HG02938 (cell line): ENCODE results near the gene SLC13A4.
"Not testable (repeated sequence)": the region's sequence is repeated elsewhere in the genome, so short reads cannot be mapped to it uniquely, and the experiment has no call there.

Source experiments
- ATAC-seq: cut with Tn5 transposase; IDR thresholded peaks from one replicate; pipeline ENCODE4 v1.9.1; 2021; ENCODE audit warnings: mild to moderate bottlenecking, moderate library complexity; ENCODE audit not compliant: unreplicated experiment

The SLC13A4 gene, protein sequence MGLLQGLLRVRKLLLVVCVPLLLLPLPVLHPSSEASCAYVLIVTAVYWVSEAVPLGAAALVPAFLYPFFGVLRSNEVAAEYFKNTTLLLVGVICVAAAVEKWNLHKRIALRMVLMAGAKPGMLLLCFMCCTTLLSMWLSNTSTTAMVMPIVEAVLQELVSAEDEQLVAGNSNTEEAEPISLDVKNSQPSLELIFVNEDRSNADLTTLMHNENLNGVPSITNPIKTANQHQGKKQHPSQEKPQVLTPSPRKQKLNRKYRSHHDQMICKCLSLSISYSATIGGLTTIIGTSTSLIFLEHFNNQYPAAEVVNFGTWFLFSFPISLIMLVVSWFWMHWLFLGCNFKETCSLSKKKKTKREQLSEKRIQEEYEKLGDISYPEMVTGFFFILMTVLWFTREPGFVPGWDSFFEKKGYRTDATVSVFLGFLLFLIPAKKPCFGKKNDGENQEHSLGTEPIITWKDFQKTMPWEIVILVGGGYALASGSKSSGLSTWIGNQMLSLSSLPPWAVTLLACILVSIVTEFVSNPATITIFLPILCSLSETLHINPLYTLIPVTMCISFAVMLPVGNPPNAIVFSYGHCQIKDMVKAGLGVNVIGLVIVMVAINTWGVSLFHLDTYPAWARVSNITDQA

DNA sequence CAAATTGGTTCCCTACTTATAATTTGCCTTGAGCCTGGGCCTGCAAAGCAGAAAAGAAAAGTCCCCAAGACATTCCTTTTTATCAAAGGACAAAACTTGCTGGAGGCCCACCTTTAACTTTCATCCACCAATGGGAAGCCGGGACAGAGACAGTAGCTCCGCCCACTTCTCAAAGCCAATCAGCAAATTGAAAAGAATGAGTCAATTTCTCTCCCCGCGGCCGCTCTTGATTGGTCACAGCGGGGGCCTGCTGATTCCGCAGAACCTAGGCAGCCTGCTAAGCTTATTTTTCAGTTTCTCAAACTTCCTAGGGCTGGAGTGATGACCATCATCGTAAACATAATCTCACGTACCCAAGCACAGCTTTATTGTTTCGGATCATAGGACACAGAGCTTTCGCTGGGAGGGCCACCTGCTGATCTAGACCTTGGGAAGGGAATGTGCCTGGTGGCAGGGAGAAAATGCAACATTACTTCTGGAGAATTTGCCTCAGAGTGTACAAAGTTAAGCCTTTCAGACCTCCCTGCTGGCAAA lies at the start of gene SLC13A4:
Gene SLC13A4, minus strand, starts transcription at position 51 of the 534 bp plus-strand sequence. CDS start 690 bp downstream, outside the sequence.
- no peak for ATAC-seq

DNA sequence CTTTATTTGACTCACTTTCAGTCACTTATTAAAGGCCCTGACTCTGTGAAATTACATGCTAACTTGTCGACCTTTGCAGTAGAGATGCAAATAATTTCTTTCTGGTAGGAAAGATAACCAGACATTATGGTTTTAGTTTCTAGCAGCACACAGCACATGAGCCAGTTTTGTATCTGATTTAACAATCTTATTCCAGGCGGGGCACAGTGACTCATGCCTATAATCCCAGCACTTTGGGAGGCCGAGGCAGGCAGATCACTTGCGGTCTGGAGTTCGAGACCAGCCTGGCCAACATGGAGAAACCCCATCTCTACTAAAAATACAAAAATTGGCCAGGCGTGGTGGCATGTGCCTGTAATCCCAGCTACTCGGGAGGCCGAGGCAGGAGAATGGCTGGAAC lies 47.9 kb upstream of the SLC13A4 start:
- ATAC-seq, result not testable (repeated sequence)

DNA sequence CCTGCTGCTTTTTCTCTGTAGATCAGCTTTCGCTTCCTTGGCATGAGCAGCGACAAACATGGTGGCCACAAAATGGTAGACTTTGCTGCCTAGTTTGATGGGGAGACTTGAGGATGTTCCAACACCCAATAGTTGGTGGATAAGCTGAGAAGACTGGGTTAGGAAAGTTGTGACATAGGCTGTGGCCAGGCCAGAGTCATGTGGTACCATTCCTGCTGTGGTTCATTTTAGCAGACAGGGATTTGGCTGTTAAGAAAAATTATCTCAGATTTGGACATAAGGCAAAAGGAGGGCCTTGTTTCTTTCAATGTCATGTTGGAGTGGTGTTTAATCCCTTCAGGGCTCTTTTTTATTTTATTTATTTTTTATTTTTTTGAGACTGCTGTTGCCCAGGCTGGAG lies 47.2 kb upstream of the SLC13A4 start:
- ATAC-seq, result no peak

DNA sequence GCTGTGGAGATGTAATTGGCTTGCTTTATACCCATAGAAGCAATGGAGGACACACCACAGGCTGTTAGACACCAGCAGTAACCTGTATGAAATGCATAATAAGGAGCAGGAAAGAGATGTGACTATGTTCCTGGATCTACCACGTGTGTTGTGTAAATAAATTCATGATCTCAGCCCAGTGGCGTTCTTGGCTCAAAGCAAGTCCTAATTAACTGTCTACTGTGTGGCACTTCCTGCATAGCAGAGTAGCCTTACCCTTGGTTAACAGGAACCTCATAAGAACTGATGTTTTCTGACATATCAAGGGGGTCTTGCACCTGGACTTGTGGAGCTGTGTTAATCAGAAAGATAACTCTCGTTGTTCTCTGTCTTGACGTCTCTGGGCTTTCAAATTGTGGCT lies 46.3 kb upstream of the SLC13A4 start:
- no peak for ATAC-seq

DNA sequence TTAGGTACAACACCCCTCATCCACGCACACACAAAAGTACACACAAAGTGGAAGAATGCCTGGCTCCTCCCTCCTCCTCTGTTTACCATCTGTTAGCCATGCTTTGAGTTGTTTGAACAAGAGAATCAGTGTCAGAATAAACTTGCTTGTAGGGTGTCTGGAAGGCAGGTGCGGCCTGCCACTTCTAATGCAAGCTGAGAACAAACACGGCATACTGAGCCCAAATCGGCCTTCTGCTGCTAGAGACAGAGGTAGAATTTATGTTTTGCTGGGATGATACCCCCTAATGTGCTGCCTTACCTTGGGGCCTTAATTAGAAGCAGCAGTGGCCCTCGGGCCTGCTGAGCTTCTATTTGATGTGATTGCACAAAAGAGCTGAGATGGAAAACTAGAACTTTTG lies 45.5 kb upstream of the SLC13A4 start:
- ATAC-seq, result no peak

DNA sequence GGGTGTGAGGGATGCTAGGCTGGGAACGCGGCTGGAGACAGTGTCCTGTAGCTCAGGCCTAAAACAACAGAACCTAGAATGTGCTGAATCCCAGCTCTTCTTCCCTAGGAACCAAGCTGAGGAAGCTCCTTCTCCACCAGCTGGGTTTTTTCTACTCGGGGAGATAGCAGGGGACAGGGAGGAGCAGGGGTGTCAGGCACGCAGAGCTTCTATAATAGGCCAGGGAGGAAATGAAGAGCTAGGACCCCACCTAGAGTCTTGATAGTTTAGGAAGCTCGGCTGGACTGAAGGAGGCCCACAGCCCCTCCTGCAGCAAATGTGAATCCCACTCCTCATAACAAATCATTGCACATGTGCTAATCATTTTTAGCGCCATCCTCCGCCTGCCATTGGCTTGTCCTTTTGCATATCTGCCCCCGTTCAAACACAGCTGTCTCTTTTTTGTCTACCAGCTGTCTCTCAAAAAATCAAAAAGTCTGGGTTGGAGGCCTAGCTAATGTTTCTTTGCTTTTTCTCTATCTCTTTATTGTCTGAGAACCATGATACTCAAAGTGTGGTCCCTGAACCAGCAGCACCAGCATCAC lies 44.7 kb upstream of the SLC13A4 start:
- ATAC-seq, result no peak

DNA sequence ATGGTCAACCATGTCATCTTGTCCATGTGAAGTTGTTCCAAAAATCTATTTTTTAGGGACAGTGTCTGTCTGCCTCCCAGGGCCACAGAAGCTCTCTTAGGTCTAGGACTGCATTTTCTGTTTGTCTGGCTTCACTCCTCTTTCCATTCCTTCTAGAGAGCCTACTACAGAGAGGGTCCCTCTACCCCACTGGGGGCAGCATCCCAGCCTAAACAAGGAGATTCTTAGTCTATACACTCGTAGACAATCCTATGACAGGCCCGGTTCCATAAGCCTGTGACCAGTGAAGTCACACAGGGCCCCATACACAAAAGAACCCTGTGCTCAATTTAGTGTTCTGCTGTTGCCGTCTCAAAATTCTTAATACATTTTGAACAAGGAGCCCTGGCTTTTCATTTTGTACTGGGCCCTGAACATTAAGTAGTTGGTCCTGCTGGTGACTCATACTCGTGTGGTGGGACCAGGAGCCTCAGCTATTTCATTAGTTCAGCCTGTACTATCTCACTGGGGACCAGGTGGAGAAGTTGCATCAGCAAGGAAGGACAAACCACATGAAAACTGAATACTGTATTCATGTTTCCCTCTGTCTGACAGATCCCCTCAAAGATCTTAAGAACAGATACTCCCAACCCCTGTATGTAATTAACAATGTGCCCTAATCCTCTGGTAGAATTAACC lies 44.1 kb upstream of the SLC13A4 start:
- no peak for ATAC-seq

DNA sequence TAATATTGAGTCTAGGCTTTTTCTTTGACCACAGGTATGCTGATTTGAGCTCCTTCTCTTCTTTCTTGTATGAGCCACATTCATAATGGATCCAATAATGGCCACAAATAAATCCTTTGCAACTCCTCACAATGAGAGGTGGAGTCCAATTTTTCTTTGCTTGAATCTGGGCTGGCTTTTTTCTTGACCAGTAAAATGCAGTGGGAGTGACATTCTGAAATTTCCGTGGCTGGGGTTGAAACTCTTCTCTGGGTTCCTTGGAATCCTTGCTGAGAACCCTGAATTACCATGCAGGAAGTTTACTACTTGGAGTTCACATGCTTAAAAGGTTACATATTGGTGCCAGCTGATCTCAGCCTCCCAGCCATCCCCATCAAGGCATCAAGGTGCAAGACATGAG lies 43.1 kb upstream of the SLC13A4 start:
- no peak for ATAC-seq

DNA sequence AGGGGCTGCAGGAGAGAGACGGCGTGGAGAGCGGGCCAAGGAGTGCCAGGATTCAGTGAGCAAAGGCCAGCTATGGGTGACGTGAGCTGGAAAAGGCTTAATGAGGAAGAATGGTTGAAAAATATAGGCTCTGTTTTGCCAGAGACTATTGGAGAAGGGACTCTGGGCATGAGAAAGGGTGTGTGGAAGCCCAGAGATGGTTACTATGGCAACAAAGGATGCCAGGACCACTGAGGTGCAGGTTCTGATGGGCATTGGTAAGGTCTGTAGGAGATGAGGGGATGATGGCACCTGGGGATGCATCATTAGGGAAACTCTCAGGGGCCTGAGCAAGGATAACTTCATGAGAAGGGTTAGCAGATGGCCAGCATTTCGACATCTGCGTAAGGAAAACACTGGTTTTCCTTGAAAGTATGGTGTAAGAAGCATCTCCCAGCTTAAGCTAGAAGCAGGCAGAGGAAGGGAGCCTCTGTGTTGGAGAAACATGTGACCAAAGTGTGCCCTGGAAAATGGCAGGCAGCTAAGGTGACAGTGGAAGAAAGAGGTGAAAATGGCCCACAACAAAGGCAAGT lies 42.2 kb upstream of the SLC13A4 start:
- ATAC-seq, result no peak

DNA sequence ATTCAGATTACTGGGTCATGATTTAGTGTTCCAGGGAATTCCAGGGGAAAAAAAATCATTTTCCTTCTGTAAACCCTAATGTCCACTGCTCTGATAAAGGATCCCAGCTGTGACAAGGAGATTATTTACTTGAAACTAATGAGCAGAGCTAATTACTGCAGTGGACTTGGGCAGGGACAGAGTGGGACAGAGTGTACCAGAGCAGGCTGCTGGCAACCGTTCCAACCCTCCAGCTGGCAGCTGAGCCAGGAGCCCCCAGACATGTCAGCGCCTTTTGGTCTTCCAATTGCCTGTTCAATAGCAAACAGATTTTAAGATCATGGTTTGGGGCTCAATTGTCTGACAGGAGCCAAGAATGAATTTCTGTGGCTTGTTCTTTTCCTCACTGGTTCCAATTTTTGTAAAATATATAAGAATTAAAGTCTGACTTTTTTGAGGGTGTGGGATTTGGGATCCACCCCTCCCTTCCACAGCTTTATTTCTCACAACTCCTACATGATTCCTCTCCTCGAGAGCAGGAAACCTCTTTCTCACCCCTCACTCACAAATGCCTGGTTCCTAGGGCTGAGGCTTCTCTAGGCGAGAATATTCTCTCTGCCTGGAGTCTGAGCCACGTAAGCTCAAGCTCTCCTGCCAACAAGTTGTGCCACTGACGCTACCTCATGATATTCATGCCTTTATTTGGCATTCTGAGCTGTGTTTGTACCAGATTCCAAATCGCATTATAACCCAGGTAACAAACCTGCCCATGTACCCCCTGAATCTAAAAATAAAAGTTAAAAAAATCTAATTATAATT lies 41.2 kb upstream of the SLC13A4 start:
- ATAC-seq, result no peak

DNA sequence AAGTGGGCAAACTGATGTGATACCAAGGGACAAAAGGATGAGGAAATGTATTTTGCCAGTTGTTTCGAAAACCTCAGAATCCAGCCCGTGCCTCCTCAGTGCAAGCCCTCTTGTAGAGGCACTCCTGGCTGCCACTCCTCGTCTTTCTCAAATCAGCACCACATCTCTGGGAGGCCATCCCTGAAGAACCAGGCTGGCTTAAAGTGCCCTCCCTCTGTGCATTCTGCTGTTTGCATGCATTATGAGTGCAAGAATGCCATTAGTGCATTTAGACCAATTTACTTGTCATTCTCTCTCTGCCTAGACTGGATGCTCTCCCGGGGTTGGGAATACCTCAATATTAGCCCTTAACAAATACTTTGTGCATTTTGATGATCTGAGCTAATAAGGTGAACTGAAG lies 40.5 kb upstream of the SLC13A4 start:
- no peak for ATAC-seq

DNA sequence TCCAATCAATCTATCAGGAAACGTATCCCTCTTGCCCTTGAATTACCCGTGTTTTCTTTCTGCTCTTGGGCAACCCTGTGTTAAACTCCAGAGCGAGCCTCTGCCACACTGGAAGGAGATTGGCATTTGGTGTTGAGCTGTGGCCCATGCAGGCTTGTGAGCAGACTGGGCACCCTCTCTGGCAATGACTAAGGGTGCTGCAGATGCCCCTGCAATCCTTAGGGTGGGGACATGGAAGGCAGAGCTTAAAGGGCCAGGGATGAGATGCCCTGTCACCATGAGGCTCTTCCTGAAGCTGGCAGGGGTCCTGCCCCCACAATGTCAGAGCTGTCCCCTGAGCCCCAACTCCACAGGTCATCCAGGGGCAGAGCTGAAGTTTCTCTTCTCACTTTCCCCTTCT lies 40.1 kb upstream of the SLC13A4 start:
- no peak for ATAC-seq

DNA sequence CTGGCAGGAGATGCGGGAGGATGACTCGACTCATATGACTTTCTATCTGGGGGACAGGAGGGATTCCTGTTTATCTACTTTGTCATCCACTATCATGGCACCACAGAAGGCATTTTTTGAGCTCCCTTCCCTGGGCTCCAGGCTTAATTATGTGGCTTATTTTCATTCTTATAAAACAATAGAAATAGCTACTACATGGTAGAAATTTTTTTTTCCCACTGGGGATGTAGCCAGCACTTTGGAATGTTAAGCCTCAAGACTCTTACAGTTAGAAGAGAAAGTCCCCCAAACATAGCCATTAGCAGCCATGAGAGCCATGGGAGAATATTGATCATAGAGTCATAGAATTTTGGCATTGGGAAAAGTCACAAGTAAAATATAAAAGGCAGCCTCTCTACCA lies 35.3 kb upstream of the SLC13A4 start:
- no peak for ATAC-seq

DNA sequence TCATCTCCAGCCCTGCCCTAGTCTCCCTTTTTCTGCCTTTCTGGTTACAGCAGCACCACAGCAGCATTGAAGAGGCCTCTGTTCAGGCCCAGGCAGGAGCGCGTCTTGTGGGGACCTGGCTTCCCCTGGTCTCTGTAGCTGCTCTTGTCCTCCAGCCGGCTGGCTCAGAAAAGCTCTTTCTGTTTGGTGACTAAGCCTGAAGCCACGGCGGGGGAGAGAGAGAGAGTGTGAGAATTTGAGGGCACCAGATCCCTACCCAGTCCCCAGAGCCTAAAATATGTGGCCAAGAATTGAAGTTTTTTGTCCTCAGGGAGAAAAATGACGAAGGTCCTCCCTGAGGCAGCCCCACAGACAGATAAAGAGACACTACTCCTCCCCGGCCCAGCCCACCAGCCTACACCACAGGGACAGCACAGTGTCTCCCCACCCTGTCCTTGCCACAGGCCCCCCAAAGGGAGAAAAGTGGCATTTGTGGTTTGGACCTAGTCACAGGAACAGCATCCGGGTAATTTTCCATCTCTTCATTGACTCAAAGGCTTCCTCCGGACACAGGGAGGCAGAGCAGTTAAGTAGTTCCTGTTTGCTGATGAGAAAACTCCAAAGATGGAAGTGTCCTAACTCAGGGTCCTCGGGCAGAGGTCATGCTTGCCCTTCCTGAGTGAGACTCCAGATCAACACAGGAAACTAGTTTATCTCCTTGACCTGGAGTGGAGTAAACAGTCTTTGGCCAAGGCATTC lies 33.9 kb upstream of the SLC13A4 start:
- ATAC-seq, result no peak

DNA sequence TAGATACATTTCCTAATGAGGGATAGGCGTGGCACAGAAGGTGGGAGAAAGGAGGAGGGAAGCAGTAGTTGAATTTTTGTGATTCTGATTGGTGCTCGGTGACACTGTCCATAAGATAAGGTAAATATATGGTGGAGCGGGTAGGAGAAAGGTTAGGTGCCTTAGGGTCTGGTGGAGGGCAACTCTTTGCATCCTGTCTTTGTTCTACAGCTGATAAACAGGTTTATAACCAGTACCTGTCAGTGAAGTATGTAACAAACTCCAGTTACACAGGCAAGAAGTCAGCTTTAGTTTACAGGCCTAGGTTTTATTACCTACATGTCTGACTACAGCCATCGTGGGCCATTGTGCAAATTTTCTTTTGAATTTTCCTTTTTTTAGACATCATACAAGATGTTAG lies 31.5 kb upstream of the SLC13A4 start:
- no peak for ATAC-seq

DNA sequence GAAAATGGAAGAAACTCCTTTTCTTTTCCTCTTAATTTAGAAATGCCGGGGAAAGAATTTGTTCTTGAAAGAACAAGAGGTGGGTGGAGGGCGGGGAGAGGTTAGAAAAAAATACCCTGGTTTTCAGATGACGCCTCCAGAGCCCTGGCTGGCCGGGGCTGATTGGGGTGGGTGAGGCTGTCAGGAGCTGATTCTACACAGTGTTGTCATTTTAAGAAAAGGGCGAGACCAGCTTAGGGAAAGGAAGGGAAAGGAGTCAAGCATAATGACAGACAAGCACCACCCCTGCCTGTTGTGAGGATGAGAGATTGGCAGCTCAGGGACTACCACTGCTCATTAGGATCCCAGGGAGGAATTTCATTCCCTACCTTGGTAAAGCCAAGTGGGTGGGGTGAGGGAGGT lies 30.5 kb upstream of the SLC13A4 start:
- no peak for ATAC-seq

DNA sequence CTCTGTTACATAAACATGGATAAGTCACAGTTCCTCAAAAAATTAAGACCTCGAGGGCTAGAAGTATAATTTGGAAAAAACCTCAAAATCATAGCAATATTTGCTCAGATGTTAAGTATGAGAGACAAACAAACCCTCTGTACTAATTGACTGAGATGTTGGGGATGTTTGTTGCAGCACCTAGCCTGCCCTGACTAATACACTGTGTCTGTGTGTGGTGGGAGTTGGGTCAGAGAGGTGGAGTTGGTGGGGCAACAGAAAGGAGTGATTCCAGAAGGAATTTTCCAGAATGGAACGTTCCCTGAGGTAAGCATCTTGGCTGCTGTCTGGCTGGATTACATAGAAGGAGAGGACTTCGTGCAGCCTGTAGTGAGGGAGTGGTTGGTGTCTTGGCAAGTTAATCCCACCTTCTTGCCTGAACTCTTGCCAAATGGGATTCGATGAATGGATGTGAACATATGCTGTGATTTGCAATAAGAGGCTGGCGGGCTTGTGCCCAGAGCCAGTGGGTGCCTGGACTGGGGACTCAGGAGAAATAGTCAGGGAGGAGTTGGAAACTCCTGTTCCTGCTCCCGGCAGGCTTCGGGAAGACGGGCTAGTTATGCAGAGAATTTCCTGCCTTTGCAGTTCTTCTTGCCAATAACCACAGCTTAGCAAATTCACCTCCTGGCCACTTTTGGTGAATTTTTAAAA lies 29.9 kb upstream of the SLC13A4 start:
- no peak for ATAC-seq

DNA sequence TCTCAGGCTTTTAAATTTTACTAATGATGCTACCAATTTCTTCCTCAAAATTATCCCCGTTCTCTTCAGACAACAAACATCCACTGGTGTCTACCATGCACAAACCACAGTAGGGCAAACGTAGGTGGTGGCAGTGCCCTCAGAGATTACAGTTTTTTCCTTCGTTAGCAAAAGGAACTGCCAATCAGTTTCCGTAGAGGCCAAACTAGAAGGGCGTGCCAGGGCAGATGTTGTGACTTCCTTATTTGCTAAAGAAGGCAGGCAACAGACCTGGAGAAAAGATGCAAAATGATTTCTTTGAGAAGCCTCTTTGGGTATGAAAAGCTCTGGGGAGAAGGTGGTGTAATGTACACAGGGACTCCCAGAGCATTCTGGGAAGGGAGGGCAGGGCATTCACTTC lies 28.2 kb upstream of the SLC13A4 start:
- ATAC-seq, result no peak

DNA sequence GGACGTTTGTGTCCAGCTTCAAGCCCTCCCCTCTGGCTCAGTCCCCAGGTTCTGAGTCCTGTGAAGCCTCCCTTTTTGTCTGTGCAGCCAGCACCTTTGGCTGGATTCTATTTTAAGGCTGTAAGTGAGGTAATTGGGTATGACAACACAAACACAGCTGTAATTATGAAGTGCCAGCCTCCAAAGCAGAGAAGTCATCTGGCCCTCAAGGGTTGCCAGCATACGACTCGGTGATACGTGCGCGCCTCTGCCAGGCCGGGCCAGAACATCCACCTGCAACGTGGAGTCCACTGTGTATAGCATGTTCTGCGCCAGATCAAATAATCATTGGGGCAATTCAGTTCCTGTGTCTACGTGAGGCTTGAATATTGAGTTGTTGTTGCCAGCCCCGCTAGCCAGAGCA lies 27.4 kb upstream of the SLC13A4 start:
- no peak for ATAC-seq
